ENCODE results near the gene VAMP8. TPM values are rescaled to one million over a fixed set of nuclear protein-coding genes. Genes with fewer than 3 reads are reported as not detected.
"Not testable (repeated sequence)": the region's sequence is repeated elsewhere in the genome, so short reads cannot be mapped to it uniquely, and the experiment has no call there.

Gene VAMP8
- total RNA-seq, 1 donor from 2014 or later: 47.0 TPM

- no peak for DNase-seq (ENCODE audit: low read depth)
Observed at GRCh38 chr2:85598594-85599340, 21.4 kb downstream of the VAMP8 start.

DNA sequence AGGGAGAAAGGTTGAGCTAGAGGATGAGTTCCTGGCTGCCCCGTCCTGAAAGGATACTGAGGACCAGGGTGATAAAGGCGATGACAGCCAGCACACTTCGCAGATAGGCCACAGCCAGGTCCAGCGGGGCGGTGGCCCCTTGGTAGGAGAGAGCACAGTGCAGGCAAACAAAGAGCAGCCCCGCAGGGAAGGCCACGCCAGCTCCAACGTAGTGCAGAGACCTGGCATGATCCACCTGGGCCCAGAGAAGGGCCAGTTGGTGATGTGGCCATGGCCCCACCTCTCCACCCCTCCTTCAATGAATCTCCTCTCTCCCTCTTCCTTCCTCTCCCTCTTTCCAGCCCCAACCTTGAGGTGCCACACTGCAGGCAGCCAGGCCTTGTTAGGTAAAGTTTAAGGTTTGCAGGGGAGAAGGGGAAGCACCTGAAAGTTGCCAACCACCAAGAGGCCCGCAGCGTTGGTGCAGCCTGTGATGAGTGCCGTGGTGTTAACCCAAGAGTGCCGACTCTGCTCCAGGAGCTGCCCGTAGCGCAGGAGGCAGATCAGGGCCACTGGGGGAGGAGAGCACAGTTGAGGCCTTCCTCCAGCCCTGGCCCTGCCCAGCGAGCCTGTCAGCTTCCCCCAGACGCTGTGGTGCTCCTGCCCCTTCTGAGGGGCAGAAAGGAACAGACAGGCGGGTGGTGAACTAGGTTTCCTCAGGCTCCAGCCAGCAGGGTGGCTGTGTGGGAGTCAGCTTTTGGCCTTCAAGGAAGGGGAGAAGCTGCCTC is 22.3 kb downstream of the VAMP8 start:
- no peak for DNase-seq (ENCODE audit: low read depth)

DNA sequence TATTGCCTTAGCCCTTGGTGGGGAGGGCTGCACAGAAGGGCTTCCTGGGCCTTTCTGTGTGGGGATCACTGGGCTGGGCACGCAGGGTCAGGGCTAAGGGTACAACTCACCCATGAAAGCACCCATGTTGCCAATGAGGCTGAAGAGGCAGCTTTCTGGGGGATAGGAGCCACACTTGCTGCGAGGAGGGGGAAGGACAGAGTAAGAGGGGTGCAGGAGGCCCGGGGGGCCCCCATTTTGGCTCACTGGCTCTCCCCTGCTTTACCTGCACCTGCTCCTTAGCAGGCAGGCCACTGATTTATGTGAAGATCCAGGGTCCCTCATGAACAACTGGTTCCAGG is 22.8 kb downstream of the VAMP8 start:
- no peak for DNase-seq (ENCODE audit: low read depth)

DNA sequence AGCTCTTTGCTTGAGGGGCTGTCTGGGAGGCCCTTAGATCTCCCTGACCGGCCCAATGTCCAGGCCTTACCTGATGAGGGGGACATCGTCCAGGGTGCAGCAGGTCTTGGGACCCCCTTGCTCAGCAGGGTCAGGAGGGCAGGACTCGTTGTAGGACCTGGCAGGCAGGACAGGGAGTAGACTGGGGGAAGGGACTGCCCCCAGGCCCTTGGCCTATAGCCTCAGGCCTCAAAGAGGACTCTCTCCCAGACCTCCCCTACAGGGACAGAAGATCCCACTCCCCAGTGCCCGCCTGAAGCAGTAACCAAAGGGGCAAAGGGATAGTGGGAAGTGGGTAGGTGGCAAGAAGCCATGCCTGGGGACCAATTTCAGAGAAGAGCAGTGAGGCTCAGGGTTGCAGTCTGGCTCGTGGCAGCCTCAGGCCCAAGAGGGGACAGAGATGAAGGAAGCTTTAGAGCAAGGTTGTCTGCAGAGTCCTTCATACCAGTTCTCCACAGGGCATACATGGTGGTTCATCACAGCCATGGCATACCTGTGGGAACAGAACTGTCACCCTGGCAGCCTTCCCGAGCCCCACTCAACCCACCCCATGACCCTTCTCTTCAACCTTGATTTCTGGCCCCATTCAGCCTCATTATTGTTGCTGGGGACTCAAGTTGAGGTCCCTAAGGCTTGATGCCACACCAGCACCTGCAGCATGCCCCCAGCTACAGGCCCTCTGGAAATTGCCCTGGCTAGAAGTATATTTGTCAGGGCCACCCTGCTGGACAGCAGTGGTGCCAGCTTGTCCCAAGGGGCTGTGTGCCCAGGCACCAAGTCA is 23.8 kb downstream of the VAMP8 start:
- no peak for DNase-seq (ENCODE audit: low read depth)

DNA sequence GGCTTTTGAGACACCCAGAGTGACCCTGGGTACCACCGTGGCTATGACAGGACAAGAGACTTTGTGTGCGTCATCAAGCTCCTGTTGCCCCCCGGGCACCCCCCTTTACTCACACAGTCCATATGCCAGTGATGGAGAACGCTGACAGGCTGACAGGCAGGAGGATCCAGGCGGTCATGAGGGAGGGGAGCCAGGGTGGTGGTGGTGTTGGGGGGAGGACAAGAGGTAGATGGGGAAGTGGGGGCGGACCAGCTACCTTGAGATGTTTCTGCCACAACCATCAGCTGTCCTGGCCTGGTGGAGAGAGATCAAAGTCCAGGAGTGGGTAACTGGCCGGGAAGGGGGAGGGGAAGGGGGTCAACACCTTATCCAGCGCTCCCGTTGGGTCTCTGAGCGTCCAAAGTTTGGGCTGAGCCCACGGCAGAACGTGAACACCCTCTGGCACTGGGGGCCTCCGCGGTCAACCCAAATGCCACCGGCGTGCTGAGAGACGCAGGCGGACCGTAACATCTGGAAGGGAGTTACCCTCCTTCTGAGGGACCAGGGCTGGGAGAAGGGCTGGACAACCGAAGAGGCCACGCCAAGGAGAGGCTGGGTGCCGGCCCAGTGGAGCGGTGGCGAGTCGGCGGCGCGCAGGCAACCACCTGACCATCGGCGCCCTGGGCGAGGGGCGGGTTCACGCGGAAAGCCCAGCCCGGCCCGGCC is 24.5 kb downstream of the VAMP8 start:
- DNase-seq (ENCODE audit: low read depth): no peak

- peak; percentile 71 for DNase-seq (ENCODE audit: low read depth)
Observed at GRCh38 chr2:85602476-85603234, 25.3 kb downstream of the VAMP8 start, which contains the start of gene TMEM150A. Gene TMEM150A, minus strand, starts transcription at chr2:85602698. Its CDS starts 750 bp downstream, at chr2:85601948.

GRCh38 chr2:85604133-85604444 is 26.7 kb downstream of the VAMP8 start:
- not testable (repeated sequence) for DNase-seq (ENCODE audit: low read depth)

DNA sequence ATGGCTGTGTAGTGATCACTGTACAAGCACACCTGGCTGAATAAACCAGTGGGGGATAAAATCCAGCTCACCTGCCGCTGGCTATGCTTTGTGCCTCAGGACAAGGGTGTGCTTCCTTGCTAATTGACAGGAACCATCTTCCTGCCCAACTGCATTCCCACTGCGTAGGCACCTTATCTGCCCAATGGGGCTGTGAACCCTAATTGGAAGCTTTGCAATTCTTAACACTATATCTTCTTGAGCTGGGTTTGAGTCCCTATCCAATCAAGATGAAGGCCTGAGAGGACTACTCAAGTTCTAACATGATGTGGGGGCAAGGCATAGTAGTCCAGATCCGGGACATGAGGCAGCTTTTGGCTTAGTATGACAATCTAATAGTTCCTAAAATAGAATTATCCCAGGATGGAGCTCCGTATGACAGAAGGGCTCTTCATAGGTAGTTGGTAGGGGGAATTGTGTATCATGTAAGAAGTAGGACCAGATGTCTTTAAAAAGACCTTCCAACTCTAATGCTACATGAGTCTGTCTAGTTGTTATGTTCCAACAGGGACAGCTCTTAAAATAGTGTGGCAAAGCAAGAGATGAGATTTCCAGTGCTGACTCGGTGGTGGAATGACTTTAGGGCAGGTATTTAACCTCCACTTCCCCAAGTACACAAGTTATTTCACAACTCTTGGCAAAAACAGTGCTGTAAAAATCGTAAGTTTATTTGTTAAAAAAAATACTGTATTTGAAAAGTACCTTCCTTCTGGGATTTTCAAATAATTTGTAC is 27.4 kb downstream of the VAMP8 start:
- peak; percentile 62 for DNase-seq (ENCODE audit: low read depth)

DNA sequence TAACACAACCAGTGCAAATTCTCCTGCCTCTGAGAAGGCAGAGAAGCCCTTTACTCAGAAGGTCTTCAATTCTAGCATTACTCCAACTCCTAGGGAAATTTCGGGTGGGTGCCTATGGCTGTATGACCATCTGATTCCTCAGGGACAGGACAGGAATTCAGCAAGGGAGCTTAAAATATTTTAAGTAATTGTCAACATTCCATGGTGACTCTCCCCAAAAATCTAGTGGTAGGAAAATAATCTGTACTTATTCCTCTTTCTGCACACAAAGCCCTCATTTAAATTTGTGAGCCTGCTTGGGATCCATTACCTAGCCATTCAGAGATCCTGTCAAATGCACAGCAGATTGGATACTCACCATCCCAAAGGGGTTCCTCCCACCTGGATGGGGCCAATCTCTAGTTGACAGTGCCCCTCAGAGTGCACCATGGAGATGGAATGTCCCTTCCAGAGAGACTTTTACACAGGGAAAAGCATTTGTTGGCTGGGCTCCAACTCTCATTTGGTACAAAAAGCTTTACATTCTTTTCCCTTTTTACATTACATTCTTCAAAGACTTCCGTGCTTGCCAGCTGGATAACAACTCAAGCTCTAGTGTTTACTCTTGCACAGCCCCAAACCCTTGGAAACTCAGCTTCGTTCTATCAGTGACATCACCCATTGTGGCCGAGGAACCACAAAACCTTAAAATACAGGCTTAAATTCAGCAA is 28.2 kb downstream of the VAMP8 start:
- DNase-seq (ENCODE audit: low read depth): peak; percentile 27

DNA sequence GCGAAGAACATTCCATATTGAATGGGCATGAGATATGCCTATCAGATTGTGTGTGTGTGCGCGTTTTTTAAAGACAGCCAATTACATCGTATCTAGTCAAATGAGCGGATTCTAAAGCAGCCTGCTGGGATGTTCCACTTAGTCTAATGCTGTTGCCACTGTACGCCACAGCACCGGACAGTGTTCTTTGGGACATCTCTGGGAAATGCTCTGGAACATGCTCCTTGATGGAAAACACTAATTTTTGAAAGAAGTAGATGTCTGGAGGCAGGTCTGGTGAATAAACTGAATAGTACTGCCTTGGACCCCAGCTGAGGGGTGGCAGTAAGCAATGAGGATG is 28.7 kb downstream of the VAMP8 start:
- no peak for DNase-seq (ENCODE audit: low read depth)

- DNase-seq (ENCODE audit: low read depth): peak; percentile 38
Observed at GRCh38 chr2:85607268-85608215, 30.2 kb downstream of the VAMP8 start.

DNA sequence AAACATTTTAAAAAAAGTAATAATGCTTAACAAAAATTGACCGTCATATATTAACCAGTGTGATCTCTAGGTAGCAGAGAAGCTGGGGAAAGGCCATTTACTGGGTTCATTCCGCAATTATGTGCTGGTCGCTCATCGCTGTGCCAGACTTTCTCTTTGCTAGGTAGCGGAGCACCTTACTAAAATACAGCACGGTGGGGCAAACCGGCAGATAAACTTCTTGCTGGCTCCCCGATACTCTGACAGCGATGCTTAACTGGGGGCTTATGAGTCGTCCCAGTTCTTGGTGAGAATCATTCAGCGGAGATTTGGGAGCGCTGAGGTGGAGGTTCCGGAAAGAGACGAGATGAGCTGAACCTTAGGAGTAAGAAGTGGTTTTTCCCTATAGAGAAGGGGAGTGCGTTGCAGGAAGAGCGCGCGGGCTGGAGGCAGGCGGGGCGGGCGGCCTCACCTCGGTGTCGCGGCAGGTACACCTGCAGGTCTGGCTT is 33.9 kb downstream of the VAMP8 start:
- DNase-seq (ENCODE audit: low read depth): no peak

GRCh38 chr2:85611705-85612587 is 34.6 kb downstream of the VAMP8 start, which contains the start of gene C2orf68:
Gene C2orf68, minus strand, starts transcription at chr2:85612066. Its CDS starts 82 bp downstream, at chr2:85611984.
- DNase-seq (ENCODE audit: low read depth): peak; percentile 60

DNA sequence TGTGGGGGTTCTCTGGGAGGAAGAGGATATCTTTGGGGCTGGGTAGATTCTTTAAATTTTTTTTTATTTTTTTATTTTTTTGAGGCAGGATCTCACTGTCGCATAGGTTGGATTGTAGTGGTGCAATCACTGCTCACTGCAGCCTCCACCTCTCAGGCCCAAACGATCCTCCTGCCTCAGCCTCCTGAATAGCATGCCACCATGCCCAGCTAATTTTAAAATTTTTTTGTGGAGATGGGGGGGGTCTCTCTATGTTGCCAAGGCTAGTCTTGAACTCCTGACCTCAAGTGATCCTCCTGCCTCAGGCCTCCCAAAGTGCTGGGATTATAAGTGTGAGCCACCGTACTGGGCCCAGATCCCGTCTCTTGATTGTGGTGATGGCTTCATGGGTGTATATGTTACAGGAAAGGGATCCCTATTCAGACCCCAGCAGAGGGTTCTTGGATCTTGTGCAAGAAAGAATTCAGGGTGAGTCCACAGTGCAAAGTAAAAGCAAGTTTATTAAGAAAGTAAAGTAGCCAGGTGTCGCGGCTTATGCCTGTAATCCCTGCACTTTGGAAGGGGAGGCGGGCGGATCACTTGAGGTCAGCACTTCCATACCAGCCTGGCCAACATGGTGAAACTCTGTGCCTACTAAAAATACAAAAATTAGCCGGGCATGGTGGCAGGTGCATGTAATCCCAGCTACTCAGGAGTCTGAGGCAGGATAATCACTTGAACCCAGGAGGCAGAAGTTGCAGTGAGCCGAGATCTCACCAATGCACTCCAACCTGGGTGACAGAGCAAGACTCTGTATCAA is 36.5 kb downstream of the VAMP8 start:
- no peak for DNase-seq (ENCODE audit: low read depth)

DNA sequence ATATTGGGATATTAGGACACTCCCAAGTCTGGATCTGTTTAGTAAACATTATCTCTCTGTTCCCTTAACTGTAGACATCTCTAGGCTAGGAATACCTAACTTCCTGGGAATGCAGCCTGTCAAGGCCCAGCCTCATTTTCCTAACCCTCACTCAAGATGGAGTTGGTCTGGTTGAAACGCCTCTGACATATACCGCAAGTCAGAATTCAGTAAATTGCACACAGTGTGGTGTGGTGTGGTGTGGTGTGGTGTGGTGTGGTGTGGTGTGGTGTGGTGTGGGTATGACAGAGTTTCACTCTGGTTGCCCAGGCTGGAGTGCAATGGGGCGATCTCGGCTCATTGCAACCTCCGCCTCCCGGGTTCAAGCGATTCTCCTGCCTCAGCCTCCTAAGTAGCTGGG is 37.4 kb downstream of the VAMP8 start:
- DNase-seq (ENCODE audit: low read depth): not testable (repeated sequence)

- DNase-seq (ENCODE audit: low read depth): no peak
Observed at GRCh38 chr2:85615413-85615728, 38.0 kb downstream of the VAMP8 start.

- DNase-seq (ENCODE audit: low read depth): not testable (repeated sequence)
Observed at GRCh38 chr2:85617723-85618122, 40.3 kb downstream of the VAMP8 start.
